K562 (cell line): ENCODE data around the gene ZNF860. TPM values are rescaled to one million over a fixed set of nuclear protein-coding genes. Genes with fewer than 3 reads are reported as not detected.

ENCODE experiments used
- ATAC-seq: fragments of 200-7000 bp; cut with Tn5 transposase; 3 replicates; pipeline ENCODE4 v1.9.1; 2020; ENCODE audit warnings: moderate library complexity
- BruUV-seq: library from RNA; stranded (reverse); fragments of 400-500 nt; replicated peaks from 2 replicates; lab custom pipeline; 2021; lab: Mats Ljungman, UMichigan
- CTCF ChIA-PET: fragments of 300-600 bp; formaldehyde crosslinking; extraction: SDS; loops from one replicate; lab custom pipeline; 2021; ENCODE audit warnings: low intra/inter-chr PET ratio; lab: Yijun Ruan, JAX
- POLR2A ChIA-PET: fragments of 300-600, 350-650 bp; sonication (Branson Sonifier 250); formaldehyde crosslinking; extraction: SDS; loops from one replicate; lab custom pipeline; 2021; ENCODE audit warnings: antibody characterized with exemption, inconsistent platforms; lab: Yijun Ruan, JAX
- DNase-seq, 4 experiments: peaks; one replicate each; pipeline versions ENCODE4 v3.0.0 to v3.0.0-alpha.2; 2011 to 2018; ENCODE audit warnings: low spot score in 3 of 4, mixed read lengths in 3 of 4; ENCODE audit errors: extremely low read depth in 1 of 4
- FAIRE-seq: peaks from 2 replicates; lab custom pipeline; 2011; peaks lifted over from hg19 to GRCh38; lab: Jason Lieb, UNC
- H2AFZ ChIP-seq: 2 replicates; pipeline ENCODE4 v1.6.0; 2011; ENCODE audit warnings: low read depth, low read length, control low read depth, inconsistent platforms
- H3K27ac ChIP-seq: fragments of 200-600 bp; 3 replicates; pipeline ENCODE4 v1.8.0; 2011; ENCODE audit warnings: low read depth, mild to moderate bottlenecking, control low read depth, inconsistent platforms, low read length, moderate library complexity, mixed read lengths; ENCODE audit errors: extremely low read depth
- H3K27me3 ChIP-seq, 2 experiments: fragments of 300-600 bp in 1 of 2; 2 replicates in 1 of 2; 3 replicates in 1 of 2; pipeline versions ENCODE4 v1.6.0 to v1.8.0; 2011; ENCODE audit warnings: inconsistent platforms in 2 of 2, low read length in 2 of 2, mild to moderate bottlenecking in 1 of 2, mixed read lengths in 1 of 2, moderate library complexity in 1 of 2; ENCODE audit not compliant: control insufficient read depth in 2 of 2, insufficient read depth in 2 of 2
- H3K36me3 ChIP-seq: fragments of 300-600 bp; 3 replicates; pipeline ENCODE4 v1.8.0; 2011; ENCODE audit warnings: mild to moderate bottlenecking, low read length, inconsistent platforms; ENCODE audit not compliant: control insufficient read depth, insufficient read depth
- H3K4me1 ChIP-seq, 2 experiments: fragments of 200-600 bp in 1 of 2; replicated peaks in 1 of 2; 2 replicates in 1 of 2; 3 replicates in 1 of 2; pipeline versions ENCODE4 v1.5.1 to v1.8.0; 2011; ENCODE audit warnings: inconsistent platforms in 2 of 2, low read length in 2 of 2, mild to moderate bottlenecking in 1 of 2, mixed read lengths in 1 of 2, moderate library complexity in 1 of 2; ENCODE audit not compliant: control insufficient read depth in 2 of 2, insufficient read depth in 2 of 2
- H3K4me2 ChIP-seq: 2 replicates; pipeline ENCODE4 v1.6.1; 2011; ENCODE audit warnings: low read length, control low read depth, inconsistent platforms, mixed read lengths; ENCODE audit not compliant: insufficient read depth
- H3K4me3 ChIP-seq: fragments of 200-600 bp; sonication (generic), shearing (Covaris generic); 2 replicates; pipeline ENCODE4 v1.5.1; 2016; ENCODE audit warnings: control low read depth, inconsistent platforms
- H3K79me2 ChIP-seq: fragments of 200-600 bp; 3 replicates; pipeline ENCODE4 v1.8.0; 2011; ENCODE audit warnings: low read length, inconsistent platforms; ENCODE audit not compliant: control insufficient read depth, insufficient read depth
- H3K9ac ChIP-seq, 2 experiments: 2 replicates each; pipeline versions ENCODE4 v1.6.0 to v1.6.1; 2011; ENCODE audit warnings: low read depth in 2 of 2, low read length in 2 of 2, control low read depth in 1 of 2, inconsistent platforms in 1 of 2, mild to moderate bottlenecking in 1 of 2, mixed read lengths in 1 of 2; ENCODE audit not compliant: insufficient read depth in 1 of 2
- H3K9me1 ChIP-seq: one replicate; pipeline ENCODE4 v1.6.0; 2011; ENCODE audit warnings: inconsistent platforms, mild to moderate bottlenecking, low read length, moderate library complexity; ENCODE audit not compliant: control insufficient read depth, insufficient read depth
- H3K9me3 ChIP-seq: replicated peaks from 2 replicates; pipeline ENCODE4 v1.5.1; 2011; ENCODE audit warnings: low read depth, low read length, inconsistent platforms; ENCODE audit not compliant: control insufficient read depth, insufficient read depth
- H4K20me1 ChIP-seq: replicated peaks from 2 replicates; pipeline ENCODE4 v1.6.1; 2011; ENCODE audit warnings: low read length, inconsistent platforms, mixed read lengths; ENCODE audit not compliant: control insufficient read depth, insufficient read depth
- CLOCK ChIP-seq: fragments of 250-450 bp; sonication (Bioruptor Pico); IDR thresholded peaks from 2 replicates; pipeline ENCODE4 v1.4.0; 2020; ENCODE audit warnings: mild to moderate bottlenecking, moderate library complexity, borderline replicate concordance
- GTF2E2 ChIP-seq: fragments of 200-800 bp; sonication (Bioruptor generic); IDR thresholded peaks from 2 replicates; pipeline ENCODE4 v1.6.1; 2016; ENCODE audit warnings: missing genetic modification characterization, missing compliant biosample characterization
- HIVEP1 ChIP-seq: fragments of 250-450 bp; sonication (Bioruptor Pico); IDR thresholded peaks from 2 replicates; pipeline ENCODE4 v1.4.0; 2020; ENCODE audit warnings: mild to moderate bottlenecking
- MCM2 ChIP-seq: fragments of 450-650 bp; IDR thresholded peaks from 2 replicates; pipeline ENCODE4 v1.6.1; 2017; ENCODE audit warnings: low read depth, mild to moderate bottlenecking
- MEF2D ChIP-seq: conservative IDR thresholded peaks from 2 replicates; pipeline ENCODE4 v1.6.1; 2016; ENCODE audit warnings: low read depth, missing genetic modification characterization, missing compliant biosample characterization
- NFIX ChIP-seq: fragments of 250-450 bp; sonication (Bioruptor Pico); IDR thresholded peaks from 2 replicates; pipeline ENCODE4 v1.4.0; 2020; ENCODE audit warnings: low read depth, mild to moderate bottlenecking, moderate library complexity
- PHB ChIP-seq: fragments of 250-450 bp; sonication (Bioruptor Pico); IDR thresholded peaks from 2 replicates; pipeline ENCODE4 v1.5.0; 2021
- POLR2B ChIP-seq: fragments of 450-650 bp; IDR thresholded peaks from 2 replicates; pipeline ENCODE4 v1.6.1; 2018; ENCODE audit warnings: low read depth; ENCODE audit not compliant: partially characterized antibody
- POU5F1 ChIP-seq: fragments of 150-350 bp; IDR thresholded peaks from 2 replicates; pipeline ENCODE4 v1.6.1; 2014; ENCODE audit warnings: borderline replicate concordance, low read length, low read depth, mild to moderate bottlenecking; ENCODE audit not compliant: partially characterized antibody
- RHOXF2B ChIP-seq: fragments of 250-450 bp; sonication (Bioruptor Pico); conservative IDR thresholded peaks from 2 replicates; pipeline ENCODE4 v1.5.1; 2021
- SP1 ChIP-seq: sonication (generic); formaldehyde crosslinking; IDR thresholded peaks from 2 replicates; pipeline ENCODE4 v1.8.1; 2022; ENCODE audit warnings: mild to moderate bottlenecking, missing genetic modification reagents
- TBP ChIP-seq: optimal IDR thresholded peaks from 2 replicates; pipeline ENCODE3; 2011; ENCODE audit warnings: low read depth, low read length, improper control_type of control experiment
- ZBTB7A ChIP-seq: IDR thresholded peaks from 2 replicates; pipeline ENCODE4 v1.6.1; 2011; ENCODE audit warnings: low read depth, mild to moderate bottlenecking, low read length, moderate library complexity, borderline replicate concordance; ENCODE audit not compliant: control insufficient read depth
- ZNF668 ChIP-seq: fragments of 250-450 bp; sonication (Bioruptor Pico); IDR thresholded peaks from 2 replicates; pipeline ENCODE4 v1.8.0; 2022; ENCODE audit warnings: mild to moderate bottlenecking, inconsistent platforms
- ZNF780A ChIP-seq: fragments of 250-450 bp; sonication (Bioruptor Pico); IDR thresholded peaks from 2 replicates; pipeline ENCODE4 v1.5.0; 2021; ENCODE audit warnings: mild to moderate bottlenecking
- ZSCAN29 ChIP-seq: fragments of 450-650 bp; IDR thresholded peaks from 2 replicates; pipeline ENCODE4 v1.6.1; 2017
- WGBS: fragments of 100-300 bp; shearing (Covaris generic); methylation state at CpG from one replicate; pipeline ENCODE4 v1.1.6; 2016; ENCODE audit warnings: low coverage, mixed read lengths; ENCODE audit not compliant: insufficient coverage; ENCODE audit errors: missing lambda C conversion rate; 5-methylcytosine and 5-hydroxymethylcytosine counted together
- in situ Hi-C: fragments of 300-500 bp; cut with MboI; formaldehyde crosslinking; loops from 4 replicates; pipeline ENCODE4 v1.15.0; 2018; ENCODE audit warnings: inconsistent platforms, mixed read lengths
- intact Hi-C: fragments of 100-400 bp; cut with micrococcal nuclease; formaldehyde crosslinking; loops from 2 replicates; pipeline ENCODE4 v1.14.2; 2022
- polyA plus RNA-seq, 8 experiments: library from polyadenylated mRNA; depleted of rRNA in 4 of 8; stranded (reverse) in 5 of 8; unstranded in 3 of 8; fragments of >200 nt; fragmentation: Nextera tagmentation in 2 of 8; fragmentation: Illumina TruSeq in 1 of 8; extraction: Ambion mirVana in 2 of 8; extraction: Trizol in 1 of 8; gene quantifications; 2 replicates each; pipeline versions ENCODE4 v1.2.1 to v1.2.3, GENCODE V29; 2011 to 2014; ENCODE audit warnings: inconsistent platforms in 1 of 8, missing spikeins in 1 of 8
- total RNA-seq, 7 experiments: library from RNA; depleted of rRNA in 6 of 7; stranded (reverse); fragments of >200 nt in 6 of 7; fragmentation: Illumina TruSeq in 2 of 7; extraction: Trizol in 2 of 7; gene quantifications; 2 replicates each; pipeline versions ENCODE4 v1.2.1 to v1.2.3, GENCODE V29; 2011 to 2021; ENCODE audit warnings: low replicate concordance in 1 of 7

ZNF860 gene
- total and polyA plus RNA-seq, 9 of the 15 experiments (the other 6 are each of a cell fraction or from before 2014, with no cell fraction given) = not detected

- no peak for TF ChIP-seq CLOCK (CRISPR knock-in tag)
- no peak for TF ChIP-seq SP1 (CRISPR knock-in tag)
- TF ChIP-seq ZNF780A (CRISPR knock-in tag) = no peak
- no peak for TF ChIP-seq POU5F1
- no peak for TF ChIP-seq RHOXF2B (CRISPR knock-in tag)
- TF ChIP-seq NFIX (CRISPR knock-in tag) = no peak
- TF ChIP-seq MEF2D (tag) = no peak
- no peak for TF ChIP-seq GTF2E2
Measured at GRCh38 chr3:31960793-31961431, 20.6 kb upstream of the ZNF860 start (continued).

- no TSS peak for BruUV-seq
- Histone ChIP-seq H3K4me1 (no peaks in the 10 kb centered on the region), H2AFZ (no peak overlapping the region), H3K4me2 (no peak overlapping the region), H3K9me1 (no peaks in the 10 kb centered on the region), H3K9ac (no peak overlapping the region), H4K20me1 (no peaks in the 10 kb centered on the region), H3K27me3 (peaks cover 0 to 2% of the 10 kb centered on the region in 2 experiments; a peak in 1 of 5 replicates), H3K79me2 (no peaks in the 10 kb centered on the region), H3K36me3 (no peaks in the 10 kb centered on the region), H3K9me3 (no peaks in the 10 kb centered on the region), H3K4me3 (no peak overlapping the region), H3K27ac (no peak overlapping the region)
- no peak for FAIRE-seq
- no peak for DNase-seq
- 0% methylated on average over 2 of the region's 2 CpGs for WGBS
- in situ Hi-C loops (no loop called here), intact Hi-C loops (no loop called here)
- CTCF ChIA-PET = no interaction called here
- TF ChIP-seq POLR2B (no peak), PHB (CRISPR knock-in tag) (no peak), TBP (no peak), MCM2 (no peak), ZNF668 (no peak), ZSCAN29 (no peak), HIVEP1 (no peak), ZBTB7A (no peak)
- no peak for ATAC-seq
- POLR2A ChIA-PET = no interaction called here
Measured at GRCh38 chr3:31962801-31963205, 18.7 kb upstream of the ZNF860 start.
